ENCODE results near the gene PTCD1. TPM values are rescaled to one million over a fixed set of nuclear protein-coding genes. Genes with fewer than 3 reads are reported as not detected.

Gene PTCD1
- total RNA-seq, 1 experiment from 2014 or later = 15.0 TPM

DNA sequence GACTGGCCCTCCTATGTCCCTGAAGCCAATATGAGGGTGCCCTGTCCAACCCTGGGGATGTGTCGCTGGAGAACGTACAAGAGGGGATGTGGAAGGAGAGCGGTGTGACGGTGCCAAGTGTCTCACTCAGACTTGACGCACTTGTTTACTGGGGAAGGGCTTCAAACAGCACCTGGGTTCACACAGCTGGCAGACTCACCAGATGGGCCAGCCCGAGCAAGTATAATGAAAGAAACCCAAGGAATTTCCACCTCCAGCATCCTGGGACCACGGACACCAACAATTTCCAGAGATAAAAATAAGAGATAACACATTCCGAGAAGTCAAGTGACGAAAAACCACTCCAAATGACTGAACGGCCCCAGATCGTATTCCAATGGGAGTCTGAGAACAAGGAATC lies 22.1 kb upstream of the PTCD1 start:
- ATAC-seq = no peak
- CTCF ChIA-PET = no interaction called here

DNA sequence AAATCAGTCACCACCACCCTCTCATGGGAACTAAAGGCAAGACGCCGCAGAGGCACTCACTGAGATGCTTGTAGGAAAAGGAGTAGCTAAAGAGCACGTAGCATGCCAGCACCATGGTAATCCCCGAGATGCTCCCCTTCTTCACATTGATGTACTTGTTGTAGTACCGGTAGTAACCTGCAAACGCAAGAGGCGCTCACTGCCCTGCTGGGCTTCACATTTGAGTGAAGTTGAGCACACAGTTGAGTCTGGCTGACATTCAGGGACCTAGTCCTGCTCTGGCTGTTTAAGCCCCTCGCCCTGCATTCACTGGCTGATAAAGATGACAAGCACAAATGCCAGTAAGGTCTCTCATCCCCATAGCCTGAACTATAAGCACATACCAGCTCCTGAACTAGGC lies 20.5 kb upstream of the PTCD1 start:
- Histone ChIP-seq H3K4me3 (ENCODE audit: low read depth in 2 of 2, low read length in 2 of 2) (no peak overlapping the region), H3K9me3 (ENCODE audit: control insufficient read depth, insufficient read depth, low read depth, low read length) (no peaks in the 10 kb centered on the region), H3K36me3 (ENCODE audit: control insufficient read depth, insufficient read depth, low read length) (peaks cover 11% of the 10 kb centered on the region), H3K27me3 (ENCODE audit: control insufficient read depth, insufficient read depth, low read length) (no peaks in the 10 kb centered on the region), H3K4me1 (ENCODE audit: control insufficient read depth, insufficient read depth, low read length) (no peaks in the 10 kb centered on the region), H3K27ac (ENCODE audit: low read length) (no peak overlapping the region)
- 0 out of 2 replicates have a peak, but pooled peaks have one; percentile 32 for ATAC-seq
- CTCF ChIA-PET = no interaction called here
- POLR2A ChIA-PET = no interaction called here
- no peak for DNase-seq (ENCODE audit: low read depth, low spot score)
- in situ Hi-C loops (cut with HindIII; ENCODE audit: low pct_unique_long_range_greater_than_20kb, low sequenced_read_pairs) (no loop called here), intact Hi-C loops (cut with micrococcal nuclease; ENCODE audit: unreplicated experiment) (no loop called here)
- TF ChIP-seq SIN3A (IDR thresholded peaks at IDR 0.05; ENCODE audit: borderline replicate concordance, insufficient read depth, low read depth, low read length) = 0 out of 2 replicates have a peak, but pooled peaks have one; percentile 20
- TF ChIP-seq TCF7L2 (IDR thresholded peaks at IDR 0.05; ENCODE audit: low read depth, low read length) = no peak
- BruUV-seq (replicated peaks) = no TSS peak

More for the DNA sequence above, 22.1 kb upstream of the PTCD1 start:
- peaks cover 8% of the 10 kb centered on the region for H3K36me3 ChIP-seq (ENCODE audit: control insufficient read depth, insufficient read depth, low read length)
- no peak overlapping the region for H3K4me3 ChIP-seq (ENCODE audit: low read depth in 2 of 2, low read length in 2 of 2)
- no peaks in the 10 kb centered on the region for H3K4me1 ChIP-seq (ENCODE audit: control insufficient read depth, insufficient read depth, low read length)
- no peaks in the 10 kb centered on the region for H3K27me3 ChIP-seq (ENCODE audit: control insufficient read depth, insufficient read depth, low read length)
- DNase-seq (ENCODE audit: low read depth, low spot score) = no peak
- in situ Hi-C loops (cut with HindIII; ENCODE audit: low pct_unique_long_range_greater_than_20kb, low sequenced_read_pairs) = no loop called here
- no peak overlapping the region for H3K27ac ChIP-seq (ENCODE audit: low read length)
- H3K9me3 ChIP-seq (ENCODE audit: control insufficient read depth, insufficient read depth, low read depth, low read length) = no peaks in the 10 kb centered on the region
- POLR2A ChIA-PET = no interaction called here
- no TSS peak for BruUV-seq (replicated peaks)
- TF ChIP-seq REST (IDR thresholded peaks at IDR 0.05; ENCODE audit: insufficient read depth in 1 of 2, low read depth in 2 of 2, low read length in 1 of 2) (no peak), TCF7L2 (IDR thresholded peaks at IDR 0.05; ENCODE audit: low read depth, low read length) (no peak), SIN3A (IDR thresholded peaks at IDR 0.05; ENCODE audit: borderline replicate concordance, insufficient read depth, low read depth, low read length) (no peak), CTCF (IDR thresholded peaks at IDR 0.05) (no peak), POLR2AphosphoS5 (IDR thresholded peaks at IDR 0.05; ENCODE audit: low read depth, low read length) (no peak)
- intact Hi-C loops (cut with micrococcal nuclease; ENCODE audit: unreplicated experiment) = no loop called here

- Histone ChIP-seq H3K27ac (ENCODE audit: low read length) (no peak overlapping the region), H3K4me3 (ENCODE audit: low read depth in 2 of 2, low read length in 2 of 2) (no peak overlapping the region), H3K27me3 (ENCODE audit: control insufficient read depth, insufficient read depth, low read length) (no peaks in the 10 kb centered on the region), H3K9me3 (ENCODE audit: control insufficient read depth, insufficient read depth, low read depth, low read length) (no peaks in the 10 kb centered on the region), H3K4me1 (ENCODE audit: control insufficient read depth, insufficient read depth, low read length) (no peaks in the 10 kb centered on the region), H3K36me3 (ENCODE audit: control insufficient read depth, insufficient read depth, low read length) (peaks cover 12% of the 10 kb centered on the region)
- intact Hi-C loops (cut with micrococcal nuclease; ENCODE audit: unreplicated experiment) = no loop called here
- TF ChIP-seq POLR2AphosphoS5 (IDR thresholded peaks at IDR 0.05; ENCODE audit: low read depth, low read length) = peak; percentile 49; the same call in 1 of the 2 replicates
- TF ChIP-seq REST (IDR thresholded peaks at IDR 0.05; ENCODE audit: insufficient read depth in 1 of 2, low read depth in 2 of 2, low read length in 1 of 2) = no peak
- ATAC-seq (0 out of 2 replicates have a peak, but pooled peaks have one; percentile 12), DNase-seq (ENCODE audit: low read depth, low spot score) (no peak)
- in situ Hi-C loops (cut with HindIII; ENCODE audit: low pct_unique_long_range_greater_than_20kb, low sequenced_read_pairs) = no loop called here
- no TSS peak for BruUV-seq (replicated peaks)
- POLR2A ChIA-PET = interaction anchor here (0.5 to 0.6 kb wide), 2 partner anchors 11 to 12 kb away, joined by 3 to 5 read pairs; no protein-coding TSS in a partner anchor
- CTCF ChIA-PET = no interaction called here
Measured at GRCh38 chr7:99457650-99458493, 19.3 kb upstream of the PTCD1 start.

Data from Panc1 (cell line).